WTC11 (cell line): ENCODE results near the gene CMPK2. TPM values are rescaled to one million over a fixed set of nuclear protein-coding genes. Genes with fewer than 3 reads are reported as not detected.

Experiments used
- ATAC-seq: fragments of 200-7000 bp; cut with Tn5 transposase; 2 replicates; pipeline ENCODE4 v1.10.0; 2021; ENCODE audit warnings: mild to moderate bottlenecking, moderate library complexity
- CTCF ChIA-PET: fragments of 300-600 bp; sonication (Branson Sonifier 250); formaldehyde crosslinking; loops from one replicate; lab custom pipeline; 2021; ENCODE audit warnings: antibody characterized with exemption; lab: Charles Lee
- POLR2A ChIA-PET: fragments of 350-600 bp; sonication (Branson Sonifier 250); formaldehyde crosslinking; loops from one replicate; lab custom pipeline; 2021; ENCODE audit warnings: antibody characterized with exemption; lab: Charles Lee
- DNase-seq: peaks from one replicate; pipeline ENCODE4 v3.0.0; 2021; ENCODE audit warnings: low spot score
- H3K27ac Mint-ChIP-seq: 2 replicates; pipeline ENCODE4 v1.8.0; 2021; ENCODE audit warnings: mixed read lengths
- H3K27me3 Mint-ChIP-seq: 2 replicates; pipeline ENCODE4 v1.8.0; 2021; ENCODE audit warnings: low read depth, mild to moderate bottlenecking, moderate library complexity, mixed read lengths
- H3K36me3 Mint-ChIP-seq: 2 replicates; pipeline ENCODE4 v1.8.0; 2021; ENCODE audit warnings: mixed read lengths
- H3K4me1 Mint-ChIP-seq: 2 replicates; pipeline ENCODE4 v1.8.0; 2022; ENCODE audit warnings: mixed read lengths
- H3K4me3 Mint-ChIP-seq: 2 replicates; pipeline ENCODE4 v1.8.0; 2021; ENCODE audit warnings: mild to moderate bottlenecking, moderate library complexity, mixed read lengths
- H3K9me3 Mint-ChIP-seq: 2 replicates; pipeline ENCODE4 v1.8.0; 2021; ENCODE audit warnings: mixed read lengths
- CBFB ChIP-seq: sonication (generic); formaldehyde crosslinking; IDR thresholded peaks from 2 replicates; pipeline ENCODE4 v1.8.1; 2022; ENCODE audit warnings: mild to moderate bottlenecking, low read depth, missing genetic modification reagents
- FOXP1 ChIP-seq: sonication (generic); formaldehyde crosslinking; IDR thresholded peaks from 2 replicates; pipeline ENCODE4 v1.8.0; 2022; ENCODE audit warnings: missing genetic modification reagents, mild to moderate bottlenecking, moderate library complexity, borderline replicate concordance
- GABPB1 ChIP-seq: sonication (generic); formaldehyde crosslinking; IDR thresholded peaks from 2 replicates; pipeline ENCODE4 v1.8.1; 2023; ENCODE audit warnings: mild to moderate bottlenecking, missing genetic modification reagents
- HMGA2 ChIP-seq: fragments of 250-450 bp; sonication (Bioruptor Pico); IDR thresholded peaks from 2 replicates; pipeline ENCODE4 v1.4.0; 2021; ENCODE audit warnings: mild to moderate bottlenecking, moderate library complexity
- JAZF1 ChIP-seq: fragments of 250-450 bp; sonication (Bioruptor Pico); IDR thresholded peaks from 2 replicates; pipeline ENCODE4 v1.9.0; 2021; ENCODE audit warnings: moderate library complexity, mild to moderate bottlenecking, inconsistent platforms
- JUN ChIP-seq: sonication (generic); formaldehyde crosslinking; IDR thresholded peaks from 2 replicates; pipeline ENCODE4 v1.8.0; 2023; ENCODE audit warnings: mild to moderate bottlenecking, missing genetic modification reagents
- MYBL2 ChIP-seq: sonication (generic); formaldehyde crosslinking; IDR thresholded peaks from 2 replicates; pipeline ENCODE4 v1.8.1; 2023; ENCODE audit warnings: mild to moderate bottlenecking, moderate library complexity, missing genetic modification reagents
- NFATC4 ChIP-seq: fragments of 250-450 bp; sonication (Bioruptor Pico); IDR thresholded peaks from 2 replicates; pipeline ENCODE4 v1.9.0; 2021; ENCODE audit warnings: mild to moderate bottlenecking
- NFYB ChIP-seq: sonication (generic); formaldehyde crosslinking; conservative IDR thresholded peaks from 2 replicates; pipeline ENCODE4 v1.8.0; 2022; ENCODE audit warnings: low read depth, missing genetic modification reagents
- NR2C2 ChIP-seq: sonication (generic); formaldehyde crosslinking; IDR thresholded peaks from 2 replicates; pipeline ENCODE4 v1.8.0; 2022; ENCODE audit warnings: mild to moderate bottlenecking, missing genetic modification reagents
- NR3C1 ChIP-seq: sonication (generic); formaldehyde crosslinking; conservative IDR thresholded peaks from 2 replicates; pipeline ENCODE4 v1.8.1; 2023; ENCODE audit warnings: low read depth, mild to moderate bottlenecking, missing genetic modification reagents
- OVOL2 ChIP-seq: fragments of 250-450 bp; sonication (Bioruptor Pico); IDR thresholded peaks from 2 replicates; pipeline ENCODE4 v1.9.0; 2021; ENCODE audit warnings: mild to moderate bottlenecking, borderline replicate concordance
- PRRX2 ChIP-seq: fragments of 250-450 bp; sonication (Bioruptor Pico); IDR thresholded peaks from 2 replicates; pipeline ENCODE4 v1.8.0; 2021; ENCODE audit warnings: mild to moderate bottlenecking
- RELA ChIP-seq: sonication (generic); formaldehyde crosslinking; IDR thresholded peaks from 2 replicates; pipeline ENCODE4 v1.8.1; 2022; ENCODE audit warnings: missing genetic modification reagents, mild to moderate bottlenecking, borderline replicate concordance
- RORB ChIP-seq: fragments of 250-450 bp; sonication (Bioruptor Pico); IDR thresholded peaks from 2 replicates; pipeline ENCODE4 v1.9.0; 2021; ENCODE audit warnings: mild to moderate bottlenecking
- SMAD4 ChIP-seq: sonication (generic); formaldehyde crosslinking; IDR thresholded peaks from 2 replicates; pipeline ENCODE4 v1.8.0; 2022; ENCODE audit warnings: mild to moderate bottlenecking, missing genetic modification reagents
- TP53 ChIP-seq: sonication (generic); formaldehyde crosslinking; IDR thresholded peaks from 2 replicates; pipeline ENCODE4 v1.8.1; 2023; ENCODE audit warnings: mild to moderate bottlenecking, missing genetic modification reagents
- ZBTB21 ChIP-seq: sonication (generic); formaldehyde crosslinking; IDR thresholded peaks from 2 replicates; pipeline ENCODE4 v1.8.1; 2023; ENCODE audit warnings: mild to moderate bottlenecking, missing genetic modification reagents, borderline replicate concordance
- ZNF138 ChIP-seq: sonication (generic); formaldehyde crosslinking; conservative IDR thresholded peaks from 2 replicates; pipeline ENCODE4 v1.8.1; 2022; ENCODE audit warnings: mild to moderate bottlenecking, moderate library complexity, missing genetic modification reagents
- ZNF219 ChIP-seq: sonication (generic); formaldehyde crosslinking; IDR thresholded peaks from 2 replicates; pipeline ENCODE4 v1.8.0; 2023; ENCODE audit warnings: missing genetic modification reagents, mild to moderate bottlenecking, borderline replicate concordance
- ZNF317 ChIP-seq: sonication (generic); formaldehyde crosslinking; IDR thresholded peaks from 2 replicates; pipeline ENCODE4 v1.8.1; 2023; ENCODE audit warnings: low read depth, mild to moderate bottlenecking, moderate library complexity, missing genetic modification reagents, borderline replicate concordance
- ZNF396 ChIP-seq: fragments of 250-450 bp; sonication (Bioruptor Pico); IDR thresholded peaks from 2 replicates; pipeline ENCODE4 v1.8.0; 2021; ENCODE audit warnings: mild to moderate bottlenecking, moderate library complexity, borderline replicate concordance
- ZNF423 ChIP-seq: fragments of 250-450 bp; sonication (Bioruptor Pico); IDR thresholded peaks from 2 replicates; pipeline ENCODE4 v2.1.2; 2022; ENCODE audit warnings: mild to moderate bottlenecking, moderate library complexity
- ZNF671 ChIP-seq: fragments of 250-450 bp; sonication (Bioruptor Pico); IDR thresholded peaks from 2 replicates; pipeline ENCODE4 v1.8.0; 2021; ENCODE audit warnings: mild to moderate bottlenecking
- total RNA-seq: library from RNA; stranded (reverse); gene quantifications from 3 replicates; pipeline ENCODE4 v1.2.3, GENCODE V29; 2021
- TF ChIP-seq, protein P1 (sequence below): sonication (generic); formaldehyde crosslinking; IDR thresholded peaks from 2 replicates; pipeline ENCODE4 v1.8.1; 2022; ENCODE audit warnings: mild to moderate bottlenecking, moderate library complexity, missing genetic modification reagents
- TF ChIP-seq, protein P2 (sequence below): fragments of 250-450 bp; sonication (Bioruptor Pico); IDR thresholded peaks from 2 replicates; pipeline ENCODE4 v1.9.0; 2021; ENCODE audit warnings: mild to moderate bottlenecking
- TF ChIP-seq, protein P3 (sequence below): sonication (generic); formaldehyde crosslinking; IDR thresholded peaks from 2 replicates; pipeline ENCODE4 v1.8.1; 2022; ENCODE audit warnings: low read depth, missing genetic modification reagents, borderline replicate concordance
- TF ChIP-seq, protein P4 (sequence below): fragments of 250-450 bp; sonication (Bioruptor Pico); IDR thresholded peaks from 2 replicates; pipeline ENCODE4 v1.9.0; 2021; ENCODE audit warnings: mild to moderate bottlenecking, borderline replicate concordance
- TF ChIP-seq, protein P5 (sequence below): sonication (generic); formaldehyde crosslinking; IDR thresholded peaks from 2 replicates; pipeline ENCODE4 v1.8.0; 2022; ENCODE audit warnings: mild to moderate bottlenecking, missing genetic modification reagents
- TF ChIP-seq, protein P6 (sequence below): sonication (generic); formaldehyde crosslinking; IDR thresholded peaks from 2 replicates; pipeline ENCODE4 v1.8.0; 2023; ENCODE audit warnings: missing genetic modification reagents

CMPK2 gene
- total RNA-seq, 1 experiment from 2014 or later, result 0.13 TPM

DNA sequence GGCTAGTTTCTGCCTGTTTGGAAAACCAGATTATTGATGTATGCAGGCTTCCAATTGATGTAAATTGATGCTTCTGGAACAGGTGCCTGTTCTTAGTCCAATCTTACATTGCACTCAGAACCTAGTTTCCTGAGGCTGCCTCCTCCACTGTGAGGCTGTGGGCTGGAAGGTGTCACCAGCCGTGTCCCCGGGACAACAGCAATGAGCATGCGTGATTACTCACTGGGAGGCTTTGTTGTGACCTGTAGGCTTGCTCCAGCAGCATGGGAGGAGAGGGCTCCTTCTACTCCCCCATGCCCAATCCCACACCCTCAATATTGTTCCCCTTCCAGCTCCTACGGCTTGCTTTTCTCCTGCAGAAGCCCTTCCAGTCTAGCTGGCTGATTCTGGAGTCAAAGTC lies 23.0 kb upstream of the CMPK2 start:
- no peaks in the 10 kb centered on the region for H3K4me1 Mint-ChIP-seq
- H3K4me3 Mint-ChIP-seq, result no peak overlapping the region
- TF ChIP-seq OVOL2, result no peak
- no peak for TF ChIP-seq PRRX2 (CRISPR knock-in tag)
- no peak for TF ChIP-seq ZNF396 (CRISPR knock-in tag)
- no peak for TF ChIP-seq NFYB (CRISPR knock-in tag)
- TF ChIP-seq ZNF671 (CRISPR knock-in tag), result no peak
- TF ChIP-seq, protein P1, sequence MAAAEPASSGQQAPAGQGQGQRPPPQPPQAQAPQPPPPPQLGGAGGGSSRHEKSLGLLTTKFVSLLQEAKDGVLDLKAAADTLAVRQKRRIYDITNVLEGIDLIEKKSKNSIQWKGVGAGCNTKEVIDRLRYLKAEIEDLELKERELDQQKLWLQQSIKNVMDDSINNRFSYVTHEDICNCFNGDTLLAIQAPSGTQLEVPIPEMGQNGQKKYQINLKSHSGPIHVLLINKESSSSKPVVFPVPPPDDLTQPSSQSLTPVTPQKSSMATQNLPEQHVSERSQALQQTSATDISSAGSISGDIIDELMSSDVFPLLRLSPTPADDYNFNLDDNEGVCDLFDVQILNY (CRISPR knock-in tag), result no peak
- TF ChIP-seq, protein P2, sequence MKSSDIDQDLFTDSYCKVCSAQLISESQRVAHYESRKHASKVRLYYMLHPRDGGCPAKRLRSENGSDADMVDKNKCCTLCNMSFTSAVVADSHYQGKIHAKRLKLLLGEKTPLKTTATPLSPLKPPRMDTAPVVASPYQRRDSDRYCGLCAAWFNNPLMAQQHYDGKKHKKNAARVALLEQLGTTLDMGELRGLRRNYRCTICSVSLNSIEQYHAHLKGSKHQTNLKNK, result no peak
- TF ChIP-seq ZNF317, result no peak
- no peak for TF ChIP-seq JAZF1 (CRISPR knock-in tag)
- TF ChIP-seq MYBL2 (CRISPR knock-in tag), result no peak
- no peak for TF ChIP-seq CBFB
- no peak for TF ChIP-seq FOXP1 (CRISPR knock-in tag)
- TF ChIP-seq, protein P3, sequence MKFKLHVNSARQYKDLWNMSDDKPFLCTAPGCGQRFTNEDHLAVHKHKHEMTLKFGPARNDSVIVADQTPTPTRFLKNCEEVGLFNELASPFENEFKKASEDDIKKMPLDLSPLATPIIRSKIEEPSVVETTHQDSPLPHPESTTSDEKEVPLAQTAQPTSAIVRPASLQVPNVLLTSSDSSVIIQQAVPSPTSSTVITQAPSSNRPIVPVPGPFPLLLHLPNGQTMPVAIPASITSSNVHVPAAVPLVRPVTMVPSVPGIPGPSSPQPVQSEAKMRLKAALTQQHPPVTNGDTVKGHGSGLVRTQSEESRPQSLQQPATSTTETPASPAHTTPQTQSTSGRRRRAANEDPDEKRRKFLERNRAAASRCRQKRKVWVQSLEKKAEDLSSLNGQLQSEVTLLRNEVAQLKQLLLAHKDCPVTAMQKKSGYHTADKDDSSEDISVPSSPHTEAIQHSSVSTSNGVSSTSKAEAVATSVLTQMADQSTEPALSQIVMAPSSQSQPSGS (CRISPR knock-in tag), result no peak
- TF ChIP-seq, protein P4, sequence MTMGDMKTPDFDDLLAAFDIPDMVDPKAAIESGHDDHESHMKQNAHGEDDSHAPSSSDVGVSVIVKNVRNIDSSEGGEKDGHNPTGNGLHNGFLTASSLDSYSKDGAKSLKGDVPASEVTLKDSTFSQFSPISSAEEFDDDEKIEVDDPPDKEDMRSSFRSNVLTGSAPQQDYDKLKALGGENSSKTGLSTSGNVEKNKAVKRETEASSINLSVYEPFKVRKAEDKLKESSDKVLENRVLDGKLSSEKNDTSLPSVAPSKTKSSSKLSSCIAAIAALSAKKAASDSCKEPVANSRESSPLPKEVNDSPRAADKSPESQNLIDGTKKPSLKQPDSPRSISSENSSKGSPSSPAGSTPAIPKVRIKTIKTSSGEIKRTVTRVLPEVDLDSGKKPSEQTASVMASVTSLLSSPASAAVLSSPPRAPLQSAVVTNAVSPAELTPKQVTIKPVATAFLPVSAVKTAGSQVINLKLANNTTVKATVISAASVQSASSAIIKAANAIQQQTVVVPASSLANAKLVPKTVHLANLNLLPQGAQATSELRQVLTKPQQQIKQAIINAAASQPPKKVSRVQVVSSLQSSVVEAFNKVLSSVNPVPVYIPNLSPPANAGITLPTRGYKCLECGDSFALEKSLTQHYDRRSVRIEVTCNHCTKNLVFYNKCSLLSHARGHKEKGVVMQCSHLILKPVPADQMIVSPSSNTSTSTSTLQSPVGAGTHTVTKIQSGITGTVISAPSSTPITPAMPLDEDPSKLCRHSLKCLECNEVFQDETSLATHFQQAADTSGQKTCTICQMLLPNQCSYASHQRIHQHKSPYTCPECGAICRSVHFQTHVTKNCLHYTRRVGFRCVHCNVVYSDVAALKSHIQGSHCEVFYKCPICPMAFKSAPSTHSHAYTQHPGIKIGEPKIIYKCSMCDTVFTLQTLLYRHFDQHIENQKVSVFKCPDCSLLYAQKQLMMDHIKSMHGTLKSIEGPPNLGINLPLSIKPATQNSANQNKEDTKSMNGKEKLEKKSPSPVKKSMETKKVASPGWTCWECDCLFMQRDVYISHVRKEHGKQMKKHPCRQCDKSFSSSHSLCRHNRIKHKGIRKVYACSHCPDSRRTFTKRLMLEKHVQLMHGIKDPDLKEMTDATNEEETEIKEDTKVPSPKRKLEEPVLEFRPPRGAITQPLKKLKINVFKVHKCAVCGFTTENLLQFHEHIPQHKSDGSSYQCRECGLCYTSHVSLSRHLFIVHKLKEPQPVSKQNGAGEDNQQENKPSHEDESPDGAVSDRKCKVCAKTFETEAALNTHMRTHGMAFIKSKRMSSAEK (CRISPR knock-in tag), result no peak
- TF ChIP-seq NR2C2 (CRISPR knock-in tag), result no peak
- no peak for TF ChIP-seq SMAD4 (CRISPR knock-in tag)
- TF ChIP-seq, protein P5, sequence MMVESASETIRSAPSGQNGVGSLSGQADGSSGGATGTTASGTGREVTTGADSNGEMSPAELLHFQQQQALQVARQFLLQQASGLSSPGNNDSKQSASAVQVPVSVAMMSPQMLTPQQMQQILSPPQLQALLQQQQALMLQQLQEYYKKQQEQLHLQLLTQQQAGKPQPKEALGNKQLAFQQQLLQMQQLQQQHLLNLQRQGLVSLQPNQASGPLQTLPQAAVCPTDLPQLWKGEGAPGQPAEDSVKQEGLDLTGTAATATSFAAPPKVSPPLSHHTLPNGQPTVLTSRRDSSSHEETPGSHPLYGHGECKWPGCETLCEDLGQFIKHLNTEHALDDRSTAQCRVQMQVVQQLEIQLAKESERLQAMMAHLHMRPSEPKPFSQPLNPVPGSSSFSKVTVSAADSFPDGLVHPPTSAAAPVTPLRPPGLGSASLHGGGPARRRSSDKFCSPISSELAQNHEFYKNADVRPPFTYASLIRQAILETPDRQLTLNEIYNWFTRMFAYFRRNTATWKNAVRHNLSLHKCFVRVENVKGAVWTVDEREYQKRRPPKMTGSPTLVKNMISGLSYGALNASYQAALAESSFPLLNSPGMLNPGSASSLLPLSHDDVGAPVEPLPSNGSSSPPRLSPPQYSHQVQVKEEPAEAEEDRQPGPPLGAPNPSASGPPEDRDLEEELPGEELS (CRISPR knock-in tag), result no peak
- TF ChIP-seq, all 79 proteins: peak for 0
- Mint-ChIP-seq H3K36me3 (peaks cover 17% of the 10 kb centered on the region), H3K9me3 (peaks cover 60% of the 10 kb centered on the region), H3K27me3 (peaks cover 12% of the 10 kb centered on the region), H3K27ac (no peak overlapping the region)
- CTCF ChIA-PET, result interaction anchor here (1.3 kb wide), 1 partner anchor 9 kb away, joined by 5 read pairs; no protein-coding TSS in a partner anchor
- ATAC-seq, result no peak
- POLR2A ChIA-PET, result no interaction called here
- DNase-seq, result no peak

DNA sequence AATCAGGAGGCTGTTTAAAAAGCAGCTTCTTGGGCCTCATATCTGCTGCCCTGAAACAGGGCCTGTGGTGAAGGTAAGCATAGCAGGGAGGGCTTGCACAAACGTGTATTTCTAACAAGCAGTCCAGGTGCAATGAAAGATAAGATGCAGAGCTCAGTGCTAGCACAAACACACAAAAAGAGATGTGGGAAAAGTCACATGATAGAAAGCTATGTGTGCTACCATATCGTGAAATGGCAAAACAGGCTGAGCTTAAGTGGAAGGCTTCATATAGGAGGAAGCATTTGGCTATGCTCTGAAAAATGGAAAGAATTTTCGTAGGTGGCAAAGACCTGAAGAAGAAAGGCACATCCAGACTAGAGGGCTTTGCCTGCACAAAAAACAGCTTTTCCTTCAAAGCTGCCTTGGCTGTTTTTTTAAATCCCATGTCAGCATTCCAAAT lies 22.1 kb upstream of the CMPK2 start:
- no peaks in the 10 kb centered on the region for H3K4me1 Mint-ChIP-seq
- ATAC-seq, result no peak
- TF ChIP-seq HMGA2 (CRISPR knock-in tag), result no peak
- no peak for TF ChIP-seq GABPB1 (CRISPR knock-in tag)
- no peak for TF ChIP-seq TP53 (CRISPR knock-in tag)
- TF ChIP-seq ZNF138, result no peak
- TF ChIP-seq JUN, result no peak
- no peak for TF ChIP-seq RORB (CRISPR knock-in tag)
- no peak for TF ChIP-seq ZNF219 (CRISPR knock-in tag)
- no peak for TF ChIP-seq NFATC4 (CRISPR knock-in tag)
- TF ChIP-seq, protein P6, sequence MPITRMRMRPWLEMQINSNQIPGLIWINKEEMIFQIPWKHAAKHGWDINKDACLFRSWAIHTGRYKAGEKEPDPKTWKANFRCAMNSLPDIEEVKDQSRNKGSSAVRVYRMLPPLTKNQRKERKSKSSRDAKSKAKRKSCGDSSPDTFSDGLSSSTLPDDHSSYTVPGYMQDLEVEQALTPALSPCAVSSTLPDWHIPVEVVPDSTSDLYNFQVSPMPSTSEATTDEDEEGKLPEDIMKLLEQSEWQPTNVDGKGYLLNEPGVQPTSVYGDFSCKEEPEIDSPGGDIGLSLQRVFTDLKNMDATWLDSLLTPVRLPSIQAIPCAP (CRISPR knock-in tag), result no peak
- TF ChIP-seq OVOL2, result no peak
- no peak for TF ChIP-seq RELA (CRISPR knock-in tag)
- no peak for TF ChIP-seq ZNF423 (CRISPR knock-in tag)
- no peak for TF ChIP-seq ZBTB21 (CRISPR knock-in tag)
- TF ChIP-seq NR3C1 (CRISPR knock-in tag), result no peak

More for the DNA sequence above, 22.1 kb upstream of the CMPK2 start:
- ChIA-PET CTCF (interaction anchor here (1.3 kb wide), 1 partner anchor 9 kb away, joined by 5 read pairs; no protein-coding TSS in a partner anchor), POLR2A (no interaction called here)
- Mint-ChIP-seq H3K27me3 (peaks cover 15% of the 10 kb centered on the region), H3K27ac (no peak overlapping the region), H3K9me3 (peaks cover 62% of the 10 kb centered on the region), H3K36me3 (peaks cover 21% of the 10 kb centered on the region), H3K4me3 (no peak overlapping the region)
- no peak for DNase-seq
